ENCODE measurements around the gene ERICH3.
"Not testable (repeated sequence)": the region's sequence is repeated elsewhere in the genome, so short reads cannot be mapped to it uniquely, and the experiment has no call there.

ERICH3 gene

GRCh38 chr1:74681001-74681400 lies 7.4 kb upstream of the ERICH3 start:
- no peak for DNase-seq (ENCODE audit: low read depth in 2 of 2)

- DNase-seq (ENCODE audit: low read depth in 2 of 2), result no peak
These were observed 6.2 kb upstream of the ERICH3 start for GRCh38 chr1:74679811-74680210.

GRCh38 chr1:74677926-74678325 lies 4.3 kb upstream of the ERICH3 start:
- no peak for DNase-seq (ENCODE audit: low read depth in 2 of 2)

GRCh38 chr1:74674278-74675048 lies 871 bp upstream of the ERICH3 start:
- DNase-seq (ENCODE audit: low read depth in 2 of 2), result no peak

GRCh38 chr1:74670866-74671265 lies 2.7 kb downstream of the ERICH3 start:
- not testable (repeated sequence) for DNase-seq (ENCODE audit: low read depth in 2 of 2)

GRCh38 chr1:74654708-74655107 lies 18.9 kb downstream of the ERICH3 start:
- DNase-seq (ENCODE audit: low read depth in 2 of 2), result no peak

GRCh38 chr1:74652711-74653139 lies 20.9 kb downstream of the ERICH3 start:
- DNase-seq (ENCODE audit: low read depth in 2 of 2), result no peak

GRCh38 chr1:74650561-74650960 lies 23.0 kb downstream of the ERICH3 start:
- no peak for DNase-seq (ENCODE audit: low read depth in 2 of 2)

GRCh38 chr1:74641876-74642275 lies 31.7 kb downstream of the ERICH3 start:
- no peak for DNase-seq (ENCODE audit: low read depth in 2 of 2)

GRCh38 chr1:74641161-74641560 lies 32.4 kb downstream of the ERICH3 start:
- DNase-seq (ENCODE audit: low read depth in 2 of 2), result no peak

- no peak for DNase-seq (ENCODE audit: low read depth in 2 of 2)
These were observed 36.3 kb downstream of the ERICH3 start for GRCh38 chr1:74637296-74637695.

GRCh38 chr1:74629283-74629682 lies 44.3 kb downstream of the ERICH3 start:
- DNase-seq (ENCODE audit: low read depth in 2 of 2), result no peak

GRCh38 chr1:74623716-74624115 lies 49.9 kb downstream of the ERICH3 start:
- no peak for DNase-seq (ENCODE audit: low read depth in 2 of 2)

GRCh38 chr1:74620242-74620641 lies 53.4 kb downstream of the ERICH3 start:
- no peak for DNase-seq (ENCODE audit: low read depth in 2 of 2)

GRCh38 chr1:74618974-74619373 lies 54.6 kb downstream of the ERICH3 start:
- no peak for DNase-seq (ENCODE audit: low read depth in 2 of 2)

- no peak for DNase-seq (ENCODE audit: low read depth in 2 of 2)
These were observed 59.7 kb downstream of the ERICH3 start for GRCh38 chr1:74613894-74614293.

GRCh38 chr1:74611887-74612286 lies 61.7 kb downstream of the ERICH3 start:
- no peak for DNase-seq (ENCODE audit: low read depth in 2 of 2)

GRCh38 chr1:74610961-74611360 lies 62.6 kb downstream of the ERICH3 start:
- DNase-seq (ENCODE audit: low read depth in 2 of 2), result no peak

GRCh38 chr1:74609810-74610371 lies 63.7 kb downstream of the ERICH3 start:
- no peak for DNase-seq (ENCODE audit: low read depth in 2 of 2)

GRCh38 chr1:74596717-74597116 lies 76.9 kb downstream of the ERICH3 start:
- no peak for DNase-seq (ENCODE audit: low read depth in 2 of 2)

- no peak for DNase-seq (ENCODE audit: low read depth in 2 of 2)
These were observed 79.4 kb downstream of the ERICH3 start for GRCh38 chr1:74593887-74594866.

- no peak for DNase-seq (ENCODE audit: low read depth in 2 of 2)
These were observed 80.8 kb downstream of the ERICH3 start for GRCh38 chr1:74592580-74593355.
